K562 (cell line): Measurements from ENCODE around the gene C21orf58. TPM values are rescaled to one million over a fixed set of nuclear protein-coding genes. Genes with fewer than 3 reads are reported as not detected.

Experiments
- BHLHE40 ChIP-seq: IDR thresholded peaks from 2 replicates; pipeline ENCODE4 v1.6.1; 2011; ENCODE audit warnings: low read length, improper control_type of control experiment
- BRF2 ChIP-seq: IDR thresholded peaks from 3 replicates; pipeline ENCODE4 v1.6.1; 2011; ENCODE audit warnings: borderline replicate concordance, mild to moderate bottlenecking; ENCODE audit not compliant: insufficient read length, insufficient read depth
- CBFA2T2 ChIP-seq: fragments of 450-650 bp; conservative IDR thresholded peaks from 2 replicates; pipeline ENCODE4 v1.6.1; 2017; ENCODE audit warnings: mild to moderate bottlenecking
- ETS1 ChIP-seq: conservative IDR thresholded peaks from 2 replicates; pipeline ENCODE4 v1.6.1; 2011; ENCODE audit warnings: low read depth, mild to moderate bottlenecking, low read length; ENCODE audit not compliant: control insufficient read depth
- FOSL1 ChIP-seq: fragments of 200-800 bp; sonication (Bioruptor generic); conservative IDR thresholded peaks from 2 replicates; pipeline ENCODE4 v1.6.1; 2016; ENCODE audit warnings: missing genetic modification characterization, missing compliant biosample characterization
- KLF16 ChIP-seq: IDR thresholded peaks from 2 replicates; pipeline ENCODE4 v1.6.1; 2016; ENCODE audit warnings: antibody characterized with exemption
- MCM5 ChIP-seq: fragments of 450-650 bp; IDR thresholded peaks from 2 replicates; pipeline ENCODE4 v1.6.1; 2016; ENCODE audit warnings: low read depth
- MITF ChIP-seq: IDR thresholded peaks from 2 replicates; pipeline ENCODE4 v1.6.1; 2014; ENCODE audit warnings: antibody characterized with exemption
- PKNOX1 ChIP-seq: fragments of 450-650 bp; IDR thresholded peaks from 2 replicates; pipeline ENCODE4 v1.6.1; 2016
- SIN3A ChIP-seq, 2 experiments: fragments of 150-350 bp in 1 of 2; IDR thresholded peaks; 2 replicates each; pipeline ENCODE4 v1.6.1; 2011 to 2016; ENCODE audit warnings: borderline replicate concordance in 2 of 2, low read depth in 2 of 2, low read length in 2 of 2, mild to moderate bottlenecking in 2 of 2, moderate library complexity in 2 of 2; ENCODE audit not compliant: control insufficient read depth in 1 of 2
- SIN3B ChIP-seq: fragments of 450-650 bp; IDR thresholded peaks from 2 replicates; pipeline ENCODE4 v1.6.1; 2017; ENCODE audit warnings: low read depth, mild to moderate bottlenecking, moderate library complexity
- SMC3 ChIP-seq: conservative IDR thresholded peaks from 2 replicates; pipeline ENCODE4 v1.6.1; 2011; ENCODE audit warnings: low read depth, low read length, improper control_type of control experiment; ENCODE audit not compliant: insufficient read depth
- SRSF9 ChIP-seq: fragments of 200-400 bp; formaldehyde crosslinking; IDR thresholded peaks from 2 replicates; pipeline ENCODE4 v1.6.1; 2017; ENCODE audit warnings: low read depth, low read length, borderline replicate concordance
- TBL1XR1 ChIP-seq, 2 experiments: IDR thresholded peaks; 2 replicates each; pipeline ENCODE4 v1.6.1; 2012; ENCODE audit warnings: improper control_type of control experiment in 2 of 2, low read length in 2 of 2, mild to moderate bottlenecking in 1 of 2
- XRCC3 ChIP-seq: fragments of 450-650 bp; IDR thresholded peaks from 2 replicates; pipeline ENCODE4 v1.6.1; 2017; ENCODE audit warnings: mild to moderate bottlenecking, moderate library complexity
- ZBTB17 ChIP-seq: fragments of 450-650 bp; formaldehyde crosslinking; IDR thresholded peaks from 2 replicates; pipeline ENCODE4 v1.4.0; 2020; ENCODE audit warnings: mild to moderate bottlenecking
- ZC3H11A ChIP-seq: IDR thresholded peaks from 2 replicates; pipeline ENCODE4 v1.6.1; 2012; ENCODE audit warnings: low read depth, low read length, improper control_type of control experiment
- ZNF263 ChIP-seq: sonication (generic); formaldehyde crosslinking; IDR thresholded peaks from 2 replicates; pipeline ENCODE4 v1.8.0; 2022; ENCODE audit warnings: mild to moderate bottlenecking, missing genetic modification reagents, borderline replicate concordance
- ZNF274 ChIP-seq: IDR thresholded peaks from 2 replicates; pipeline ENCODE4 v1.6.1; 2011; ENCODE audit warnings: low read depth, mild to moderate bottlenecking, low read length, moderate library complexity, borderline replicate concordance
- ZNF280B ChIP-seq: fragments of 250-450 bp; sonication (Bioruptor Pico); IDR thresholded peaks from 2 replicates; pipeline ENCODE4 v1.5.1; 2021; ENCODE audit warnings: mild to moderate bottlenecking
- ZNF282 ChIP-seq: sonication (generic); formaldehyde crosslinking; IDR thresholded peaks from 2 replicates; pipeline ENCODE4 v1.8.1; 2023; ENCODE audit warnings: missing genetic modification reagents
- ZNF431 ChIP-seq: sonication (generic); formaldehyde crosslinking; IDR thresholded peaks from 2 replicates; pipeline ENCODE4 v1.8.0; 2022; ENCODE audit warnings: mild to moderate bottlenecking, missing genetic modification reagents
- polyA plus RNA-seq, 8 experiments: library from polyadenylated mRNA; depleted of rRNA in 4 of 8; stranded (reverse) in 5 of 8; unstranded in 3 of 8; fragments of >200 nt; fragmentation: Nextera tagmentation in 2 of 8; fragmentation: Illumina TruSeq in 1 of 8; extraction: Ambion mirVana in 2 of 8; extraction: Trizol in 1 of 8; gene quantifications; 2 replicates each; pipeline versions ENCODE4 v1.2.1 to v1.2.3, GENCODE V29; 2011 to 2014; ENCODE audit warnings: inconsistent platforms in 1 of 8, missing spikeins in 1 of 8
- total RNA-seq, 7 experiments: library from RNA; depleted of rRNA in 6 of 7; stranded (reverse); fragments of >200 nt in 6 of 7; fragmentation: Illumina TruSeq in 2 of 7; extraction: Trizol in 2 of 7; gene quantifications; 2 replicates each; pipeline versions ENCODE4 v1.2.1 to v1.2.3, GENCODE V29; 2011 to 2021; ENCODE audit warnings: low replicate concordance in 1 of 7

The C21orf58 gene
- total and polyA plus RNA-seq, 9 of the 15 experiments (the other 6 are each of a cell fraction or from before 2014, with no cell fraction given), result 1.2 to 30.5 (median 12.4) TPM

GRCh38 chr21:46323227-46323709, 402 bp downstream of the C21orf58 start (continued):
- TF ChIP-seq ZBTB17 (CRISPR knock-in tag) (no peak), TBL1XR1 (IDR thresholded peaks at IDR 0.05; ENCODE audit: low read length in 2 of 2) (no peak), MCM5 (no peak), MITF (no peak), PKNOX1 (no peak), KLF16 (0 out of 2 replicates have a peak, but pooled peaks have one; percentile 3), ZNF263 (0 out of 2 replicates have a peak, but pooled peaks have one; percentile 15), ZNF280B (CRISPR knock-in tag) (no peak), BHLHE40 (no peak), ETS1 (no peak), FOSL1 (no peak), ZNF282 (CRISPR knock-in tag) (0 out of 2 replicates have a peak, but pooled peaks have one; percentile 71), ZNF431 (no peak; the same call in 1 of the 2 replicates), ZNF274 (no peak), SIN3B (peak; percentile 85; the same call in 1 of the 2 replicates), ZC3H11A (no peak), BRF2 (no peak), SMC3 (no peak), XRCC3 (no peak), SRSF9 (no peak), CBFA2T2 (no peak), SIN3A (IDR thresholded peaks at IDR 0.05; ENCODE audit: borderline replicate concordance in 2 of 2, control insufficient read depth in 1 of 2, low read depth in 2 of 2, low read length in 2 of 2) (peak in 1 of 2 experiments; percentile 86; a peak in 2 of 4 replicates)
